H1 (cell line): ENCODE results near the gene SLC28A2. TPM values are rescaled to one million over a fixed set of nuclear protein-coding genes. Genes with fewer than 3 reads are reported as not detected.

Experiments used
- CTCF ChIA-PET: fragments of 300-600 bp; sonication (Branson Sonifier 250); formaldehyde crosslinking; loops from one replicate; lab custom pipeline; 2021; ENCODE audit not compliant: partially characterized antibody; lab: Charles Lee
- POLR2A ChIA-PET: fragments of 300-600 bp; sonication (Branson Sonifier 250); formaldehyde crosslinking; loops from one replicate; lab custom pipeline; 2021; ENCODE audit warnings: inconsistent platforms; ENCODE audit not compliant: partially characterized antibody; lab: Charles Lee
- DNase-seq, 2 experiments: peaks; one replicate each; pipeline versions ENCODE4 v3.0.0 to v3.0.0-alpha.2; 2010 to 2022; ENCODE audit warnings: low spot score in 2 of 2, low read depth in 1 of 2, mixed read lengths in 1 of 2
- FAIRE-seq: peaks from 2 replicates; lab custom pipeline; 2011; peaks lifted over from hg19 to GRCh38; lab: Jason Lieb, UNC
- H2AFZ ChIP-seq: 2 replicates; pipeline ENCODE4 v1.8.1; 2012; ENCODE audit warnings: low read length, inconsistent platforms
- H2AK5ac ChIP-seq: 2 replicates; pipeline ENCODE4 v1.6.1; 2013; ENCODE audit warnings: low read depth, low read length
- H2BK120ac ChIP-seq: replicated peaks from 2 replicates; pipeline ENCODE3; 2013; ENCODE audit warnings: low read depth, low read length, inconsistent platforms
- H2BK12ac ChIP-seq: 2 replicates; pipeline ENCODE4 v1.6.1; 2013; ENCODE audit warnings: low read depth, low read length
- H2BK15ac ChIP-seq: 2 replicates; pipeline ENCODE4 v1.6.1; 2013; ENCODE audit warnings: low read length
- H2BK20ac ChIP-seq: 2 replicates; pipeline ENCODE4 v1.6.1; 2013; ENCODE audit warnings: low read length
- H2BK5ac ChIP-seq: 2 replicates; pipeline ENCODE4 v1.6.1; 2013; ENCODE audit warnings: low read depth, low read length
- H3K14ac ChIP-seq: 2 replicates; pipeline ENCODE4 v1.6.1; 2013; ENCODE audit warnings: inconsistent platforms; ENCODE audit not compliant: insufficient read length
- H3K18ac ChIP-seq: 2 replicates; pipeline ENCODE4 v1.6.1; 2013; ENCODE audit warnings: low read length; ENCODE audit errors: extremely low read depth
- H3K23ac ChIP-seq: 2 replicates; pipeline ENCODE4 v1.6.1; 2013; ENCODE audit warnings: inconsistent platforms; ENCODE audit not compliant: insufficient read length
- H3K23me2 ChIP-seq: 2 replicates; pipeline ENCODE4 v1.6.1; 2013; ENCODE audit warnings: low read depth, low read length
- H3K27ac ChIP-seq: 2 replicates; pipeline ENCODE4 v1.6.1; 2011; ENCODE audit warnings: low read depth, low read length, inconsistent platforms
- H3K27me3 ChIP-seq, 4 experiments: replicated peaks in 1 of 4; 1 replicate in 1 of 4; 2 replicates in 3 of 4; pipeline versions ENCODE4 v1.6.1 to v1.8.1; 2011 to 2013; ENCODE audit warnings: low read length in 3 of 4, mild to moderate bottlenecking in 3 of 4, inconsistent platforms in 2 of 4, mixed read lengths in 2 of 4, moderate library complexity in 1 of 4; ENCODE audit not compliant: control insufficient read depth in 3 of 4, insufficient read depth in 3 of 4; ENCODE audit errors: extremely low read depth in 1 of 4
- H3K36me3 ChIP-seq, 4 experiments: 2 replicates each; pipeline versions ENCODE4 v1.6.1 to v1.8.1; 2011 to 2013; ENCODE audit warnings: mild to moderate bottlenecking in 4 of 4, low read length in 3 of 4, moderate library complexity in 2 of 4, control low read depth in 1 of 4, inconsistent platforms in 1 of 4; ENCODE audit not compliant: insufficient read depth in 4 of 4, control insufficient read depth in 2 of 4
- H3K4ac ChIP-seq: replicated peaks from 2 replicates; pipeline ENCODE3; 2013; ENCODE audit warnings: low read length, low read depth, mixed read lengths, inconsistent platforms; ENCODE audit not compliant: insufficient read length
- H3K4me1 ChIP-seq, 4 experiments: replicated peaks in 1 of 4; 1 replicate in 1 of 4; 2 replicates in 3 of 4; pipeline versions ENCODE4 v1.6.1 to v1.8.1; 2011 to 2013; ENCODE audit warnings: low read length in 3 of 4, inconsistent platforms in 2 of 4, mixed read lengths in 1 of 4; ENCODE audit not compliant: insufficient read depth in 4 of 4, control insufficient read depth in 3 of 4
- H3K4me2 ChIP-seq, 2 experiments: 2 replicates each; pipeline versions ENCODE4 v1.6.1 to v1.8.1; 2011 to 2013; ENCODE audit warnings: low read depth in 2 of 2, low read length in 2 of 2, control low read depth in 1 of 2, inconsistent platforms in 1 of 2, mild to moderate bottlenecking in 1 of 2; ENCODE audit not compliant: insufficient read depth in 1 of 2
- H3K4me3 ChIP-seq, 4 experiments: fragments of 200-600, 300-600 bp in 1 of 4; sonication (generic), shearing (Covaris generic), sonication (Bioruptor Twin) in 1 of 4; 2 replicates each; pipeline versions ENCODE4 v1.5.1 to v1.8.1; 2011 to 2016; ENCODE audit warnings: low read length in 4 of 4, low read depth in 3 of 4, control low read depth in 2 of 4, inconsistent platforms in 2 of 4, mild to moderate bottlenecking in 2 of 4, mixed read lengths in 1 of 4, moderate library complexity in 1 of 4; ENCODE audit not compliant: insufficient read depth in 2 of 4; ENCODE audit errors: extremely low read depth in 1 of 4
- H3K56ac ChIP-seq: replicated peaks from 2 replicates; pipeline ENCODE3; 2013; ENCODE audit warnings: low read depth, mild to moderate bottlenecking, mixed read lengths, low read length, inconsistent platforms; ENCODE audit not compliant: insufficient read length
- H3K79me1 ChIP-seq: 2 replicates; pipeline ENCODE4 v1.6.1; 2013; ENCODE audit warnings: low read depth, low read length, control low read depth
- H3K79me2 ChIP-seq, 2 experiments: 2 replicates each; pipeline versions ENCODE4 v1.6.1 to v1.8.1; 2012 to 2013; ENCODE audit warnings: low read length in 2 of 2, mild to moderate bottlenecking in 2 of 2, inconsistent platforms in 1 of 2; ENCODE audit not compliant: insufficient read depth in 2 of 2, control insufficient read depth in 1 of 2
- H3K9ac ChIP-seq, 4 experiments: replicated peaks in 1 of 4; 1 replicate in 1 of 4; 2 replicates in 3 of 4; pipeline versions ENCODE4 v1.6.1 to v1.8.1; 2011 to 2013; ENCODE audit warnings: low read depth in 3 of 4, low read length in 3 of 4, control low read depth in 2 of 4, mild to moderate bottlenecking in 2 of 4, moderate library complexity in 2 of 4, inconsistent platforms in 1 of 4; ENCODE audit errors: extremely low read depth in 1 of 4
- H3K9me3 ChIP-seq, 2 experiments: 2 replicates each; pipeline versions ENCODE4 v1.6.1 to v1.8.1; 2012 to 2013; ENCODE audit warnings: mild to moderate bottlenecking in 2 of 2, moderate library complexity in 2 of 2, control low read depth in 1 of 2, inconsistent platforms in 1 of 2, low read depth in 1 of 2, low read length in 1 of 2, mixed read lengths in 1 of 2; ENCODE audit not compliant: insufficient read depth in 2 of 2
- H4K20me1 ChIP-seq, 2 experiments: replicated peaks in 1 of 2; 2 replicates each; pipeline versions ENCODE3 to v1.8.1; 2011 to 2013; ENCODE audit warnings: inconsistent platforms in 2 of 2, low read length in 2 of 2, mild to moderate bottlenecking in 1 of 2; ENCODE audit not compliant: insufficient read depth in 2 of 2, control insufficient read depth in 1 of 2
- H4K5ac ChIP-seq: 2 replicates; pipeline ENCODE4 v1.6.1; 2013; ENCODE audit warnings: low read length, low read depth, mixed read lengths, inconsistent platforms; ENCODE audit not compliant: insufficient read length
- H4K8ac ChIP-seq: 2 replicates; pipeline ENCODE4 v1.8.0; 2013; ENCODE audit warnings: mild to moderate bottlenecking, moderate library complexity, low read length, inconsistent platforms; ENCODE audit not compliant: insufficient read depth; ENCODE audit errors: extremely low read depth
- H4K91ac ChIP-seq: replicated peaks from 2 replicates; pipeline ENCODE3; 2013; ENCODE audit warnings: low read length, mixed read lengths, inconsistent platforms; ENCODE audit not compliant: insufficient read length
- CREB1 ChIP-seq: IDR thresholded peaks from 2 replicates; pipeline ENCODE4 v1.6.1; 2012; ENCODE audit warnings: inconsistent platforms
- EP300 ChIP-seq, 2 experiments: IDR thresholded peaks; 1 replicate in 1 of 2; 2 replicates in 1 of 2; pipeline ENCODE4 v1.6.1; 2011 to 2012; ENCODE audit warnings: low read depth in 2 of 2, low read length in 2 of 2, mild to moderate bottlenecking in 2 of 2, borderline replicate concordance in 1 of 2, inconsistent platforms in 1 of 2, moderate library complexity in 1 of 2
- GABPA ChIP-seq: IDR thresholded peaks from 2 replicates; pipeline ENCODE4 v1.6.1; 2011; ENCODE audit warnings: mild to moderate bottlenecking, low read length, moderate library complexity, borderline replicate concordance; ENCODE audit not compliant: insufficient read depth
- HDAC6 ChIP-seq: IDR thresholded peaks from one replicate; pipeline ENCODE4 v1.7.1; 2012; ENCODE audit warnings: low read depth, mild to moderate bottlenecking, inconsistent platforms, low read length, moderate library complexity
- JUND ChIP-seq: IDR thresholded peaks from 2 replicates; pipeline ENCODE4 v1.6.1; 2011; ENCODE audit warnings: mild to moderate bottlenecking, improper control_type of control experiment, low read length
- KDM4A ChIP-seq: IDR thresholded peaks from one replicate; pipeline ENCODE4 v1.7.1; 2012; ENCODE audit warnings: low read depth, mild to moderate bottlenecking, moderate library complexity, low read length, inconsistent platforms; ENCODE audit not compliant: severe bottlenecking
- KDM5A ChIP-seq: fragments of 200-600 bp; IDR thresholded peaks from 2 replicates; pipeline ENCODE4 v1.7.1; 2012; ENCODE audit warnings: mild to moderate bottlenecking, low read length, inconsistent platforms, mixed read lengths
- PHF8 ChIP-seq: fragments of 200-600 bp; sonication (generic); conservative IDR thresholded peaks from 2 replicates; pipeline ENCODE4 v1.7.1; 2012; ENCODE audit warnings: low read depth, mild to moderate bottlenecking, inconsistent platforms, low read length, moderate library complexity
- SP1 ChIP-seq: IDR thresholded peaks from 2 replicates; pipeline ENCODE4 v1.6.1; 2011; ENCODE audit warnings: low read depth, low read length
- SP4 ChIP-seq: IDR thresholded peaks from 2 replicates; pipeline ENCODE4 v1.6.1; 2012; ENCODE audit warnings: low read length, inconsistent platforms
- SRF ChIP-seq: IDR thresholded peaks from 2 replicates; pipeline ENCODE4 v1.6.1; 2011; ENCODE audit warnings: mild to moderate bottlenecking, low read depth, low read length, moderate library complexity
- TAF7 ChIP-seq: optimal IDR thresholded peaks from 2 replicates; pipeline ENCODE3; 2011; ENCODE audit warnings: low read depth, mild to moderate bottlenecking, inconsistent platforms, low read length, moderate library complexity, borderline replicate concordance
- TBP ChIP-seq: IDR thresholded peaks from 2 replicates; pipeline ENCODE4 v1.6.1; 2011; ENCODE audit warnings: low read depth, low read length, improper control_type of control experiment
- WGBS, 2 experiments: shearing (Covaris generic) in 1 of 2; methylation state at CpG; one replicate each; pipeline versions ENCODE4 v1.1.6 to v1.1.7; 2013 to 2015; ENCODE audit warnings: low lambda C conversion rate in 2 of 2, mixed read lengths in 2 of 2, inconsistent platforms in 1 of 2, low coverage in 1 of 2, missing lambda C conversion rate in 1 of 2; ENCODE audit not compliant: insufficient replicate concordance in 2 of 2, insufficient coverage in 1 of 2, insufficient read length in 1 of 2; ENCODE audit errors: extremely low coverage in 1 of 2, missing lambda C conversion rate in 1 of 2; 5-methylcytosine and 5-hydroxymethylcytosine counted together
- polyA plus RNA-seq, 7 experiments: library from polyadenylated mRNA; depleted of rRNA in 3 of 7; stranded (reverse) in 5 of 7; unstranded in 2 of 7; fragments of >200 nt in 5 of 7; fragments of 200-250 nt in 2 of 7; gene quantifications; 1 replicate in 5 of 7; 2 replicates in 1 of 7; 4 replicates in 1 of 7; pipeline versions ENCODE4 v1.2.1 to v1.2.3, GENCODE V29; 2011 to 2013; ENCODE audit warnings: missing spikeins in 2 of 7, mixed read lengths in 2 of 7
- total RNA-seq: library from RNA; stranded (reverse); fragmentation: NEBNext Ultra II Directional; extraction: Animal tissue kit (Norgen Biotek cat#: 25700); gene quantifications from 2 replicates; pipeline ENCODE4 v1.2.1, GENCODE V29; 2021

Gene SLC28A2
- total and polyA plus RNA-seq, 2 of the 8 experiments (the other 6 are each of a cell fraction or from before 2014, with no cell fraction given): 0.11 TPM; not detected in 1

DNA sequence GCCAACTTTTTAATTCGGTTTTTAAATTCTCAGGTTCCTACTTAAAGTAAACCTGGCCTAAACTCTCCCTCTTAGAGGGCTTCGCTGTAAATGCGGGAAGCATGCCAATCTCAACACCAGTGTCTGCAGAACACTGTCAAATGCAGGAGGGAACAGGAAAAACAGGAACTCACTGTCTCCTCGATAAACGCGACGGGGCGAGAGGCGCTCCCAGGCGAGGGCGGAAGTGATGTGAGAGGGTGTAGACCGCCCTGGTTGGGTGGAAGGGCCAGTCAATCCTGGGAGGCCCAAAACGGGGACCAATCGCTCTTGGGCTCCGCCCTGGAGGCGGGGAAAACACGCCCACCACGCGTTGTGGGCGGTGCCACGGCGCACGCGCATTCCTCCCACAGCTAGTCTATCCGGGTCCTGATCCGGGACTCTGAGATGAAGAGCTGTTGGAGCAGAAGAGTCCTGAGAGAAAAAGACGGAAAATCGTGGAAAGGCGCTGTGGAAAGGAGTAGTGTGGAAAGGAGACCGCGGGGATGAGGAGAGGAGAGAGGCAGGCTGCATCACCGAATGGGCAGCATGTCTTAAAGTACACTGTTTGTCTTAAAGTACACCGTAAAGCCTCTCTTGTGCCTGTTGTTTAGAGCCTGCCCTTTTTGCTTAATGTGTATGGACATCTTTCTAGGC, 27.1 kb downstream of the SLC28A2 start:
- POLR2A ChIA-PET: interaction anchor here (0.6 kb wide), 1 partner anchor 334 kb away, joined by 3 read pairs; no protein-coding TSS in a partner anchor
- Histone ChIP-seq H3K4ac (no peak overlapping the region), H2BK15ac (no peak overlapping the region), H4K91ac (peak overlapping the region; percentile 97), H2BK5ac (no peak overlapping the region), H2AK5ac (no peak overlapping the region), H3K27me3 (no peaks in the 10 kb centered on the region), H3K9ac (peak overlapping the region; percentile 62 to 97 (median 74)), H3K4me2 (peak overlapping the region; percentile 72 to 77), H3K4me3 (peak overlapping the region; percentile 54 to 98 (median 63)), H3K23me2 (no peaks in the 10 kb centered on the region; the same call in 1 of the 2 replicates), H2BK12ac (no peak overlapping the region), H4K8ac (no peak overlapping the region; the same call in 1 of the 2 replicates), H4K5ac (peak overlapping the region; percentile 8), H3K79me2 (no peaks in the 10 kb centered on the region), H3K9me3 (no peaks in the 10 kb centered on the region), H3K18ac (no peak overlapping the region), H3K36me3 (no peaks in the 10 kb centered on the region), H2AFZ (peak overlapping the region; percentile 91), H3K23ac (no peak overlapping the region), H3K4me1 (no peaks in the 10 kb centered on the region; a peak in 1 of 7 replicates), H2BK20ac (no peak overlapping the region), H3K56ac (no peak overlapping the region), H2BK120ac (no peak overlapping the region), H4K20me1 (no peaks in the 10 kb centered on the region), H3K14ac (no peak overlapping the region), H3K79me1 (no peaks in the 10 kb centered on the region; the same call in 1 of the 2 replicates), H3K27ac (no peak overlapping the region)
- CTCF ChIA-PET: interaction anchor here (0.7 to 1.7 kb wide), 4 partner anchors 26 to 161 kb away, joined by 3 to 7 read pairs (median 3); no protein-coding TSS in a partner anchor
- DNase-seq (peak; percentile 63 to 90), FAIRE-seq (no peak)
- WGBS, 2 experiments: 39% methylated on average over 26 of the region's 33 CpGs; no CpG with 5 or more reads in 1 of the 2 experiments
- peak; percentile 74 for TF ChIP-seq CREB1
- no peak for TF ChIP-seq JUND
- no peak for TF ChIP-seq SRF
- TF ChIP-seq KDM5A: no peak
- no peak for TF ChIP-seq TAF7
- TF ChIP-seq KDM4A: no peak
- no peak for TF ChIP-seq SP4
- TF ChIP-seq PHF8: peak; percentile 61
- TF ChIP-seq GABPA: peak; percentile 64; the same call in 1 of the 2 replicates
- no peak for TF ChIP-seq EP300 (IDR thresholded peaks at IDR 0.05; ENCODE audit: borderline replicate concordance in 1 of 2, low read depth in 2 of 2, low read length in 2 of 2)
- peak; percentile 93 for TF ChIP-seq SP1
- TF ChIP-seq HDAC6: no peak
- TF ChIP-seq TBP: peak; percentile 49; the same call in 1 of the 2 replicates
